Neural cell (in vitro differentiated cells): Measurements from ENCODE around the gene VENTX.

Source experiments
- MXI1 ChIP-seq: fragments of 450-650 bp; conservative IDR thresholded peaks from 2 replicates; pipeline ENCODE4 v1.6.1; 2014; ENCODE audit warnings: antibody characterized with exemption, mild to moderate bottlenecking; ENCODE audit not compliant: poor library complexity, severe bottlenecking
- POLR2AphosphoS5 ChIP-seq: IDR thresholded peaks from 2 replicates; pipeline ENCODE4 v1.6.1; 2012
- RAD21 ChIP-seq: fragments of 450-650 bp; conservative IDR thresholded peaks from 2 replicates; pipeline ENCODE4 v1.6.1; 2014; ENCODE audit warnings: antibody characterized with exemption, mild to moderate bottlenecking, moderate library complexity
- REST ChIP-seq: IDR thresholded peaks from 2 replicates; pipeline ENCODE4 v1.6.1; 2012; ENCODE audit warnings: borderline replicate concordance
- SMC3 ChIP-seq: fragments of 450-650 bp; conservative IDR thresholded peaks from 2 replicates; pipeline ENCODE4 v1.6.1; 2014; ENCODE audit warnings: antibody characterized with exemption, mild to moderate bottlenecking, moderate library complexity; ENCODE audit not compliant: poor library complexity

- TF ChIP-seq SMC3: no peak
- TF ChIP-seq REST: no peak
- no peak for TF ChIP-seq MXI1
- TF ChIP-seq RAD21: no peak
- TF ChIP-seq POLR2AphosphoS5: no peak
Observed at GRCh38 chr10:133229265-133230043, 8.2 kb upstream of the VENTX start.
